Measurements from ENCODE around the gene NAGS.

DNA sequence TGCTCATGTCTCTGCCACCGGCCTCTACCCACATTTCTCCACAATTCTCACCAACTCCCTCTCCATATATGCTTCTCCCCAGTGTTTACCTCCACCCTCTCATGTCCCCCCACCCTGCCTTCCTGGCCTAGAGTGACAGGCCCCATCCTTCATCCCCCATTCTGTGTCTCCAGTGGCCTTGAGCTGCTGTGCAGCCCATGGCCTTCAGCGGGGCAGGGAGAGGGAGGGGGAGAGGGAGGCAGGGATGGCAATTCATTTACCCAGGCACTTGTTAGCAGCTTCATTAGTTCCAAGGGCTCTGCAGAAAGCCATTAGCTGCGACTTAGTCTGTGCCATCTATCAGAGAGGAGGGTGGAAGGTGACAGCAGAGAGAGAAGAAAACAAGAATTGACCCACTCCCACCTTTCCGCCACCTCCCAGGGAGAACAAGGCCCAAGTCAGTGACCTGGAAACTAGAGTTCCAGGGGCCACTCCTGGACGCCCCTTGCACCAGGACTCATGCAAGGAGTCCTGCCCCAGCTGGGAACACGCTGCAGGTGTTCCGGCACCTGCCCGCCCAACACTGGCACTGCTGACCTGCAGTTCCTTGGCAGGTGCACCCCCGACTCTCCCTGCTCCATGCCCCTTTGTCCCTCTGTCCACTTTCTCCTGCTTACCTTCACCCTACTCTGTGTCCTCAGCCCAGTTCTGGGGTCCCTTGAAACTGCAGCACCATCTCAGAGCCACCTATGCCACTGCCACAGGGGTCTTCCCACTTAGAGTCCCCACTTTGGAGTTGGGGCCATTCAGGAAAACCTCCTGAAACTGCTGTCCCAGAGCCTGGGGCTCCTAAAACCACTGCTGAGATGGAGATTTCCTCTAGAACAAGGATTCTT, 27.2 kb upstream of the NAGS start:
- TF ChIP-seq POLR2A (IDR thresholded peaks at IDR 0.05): no peak
- TF ChIP-seq, protein P1, sequence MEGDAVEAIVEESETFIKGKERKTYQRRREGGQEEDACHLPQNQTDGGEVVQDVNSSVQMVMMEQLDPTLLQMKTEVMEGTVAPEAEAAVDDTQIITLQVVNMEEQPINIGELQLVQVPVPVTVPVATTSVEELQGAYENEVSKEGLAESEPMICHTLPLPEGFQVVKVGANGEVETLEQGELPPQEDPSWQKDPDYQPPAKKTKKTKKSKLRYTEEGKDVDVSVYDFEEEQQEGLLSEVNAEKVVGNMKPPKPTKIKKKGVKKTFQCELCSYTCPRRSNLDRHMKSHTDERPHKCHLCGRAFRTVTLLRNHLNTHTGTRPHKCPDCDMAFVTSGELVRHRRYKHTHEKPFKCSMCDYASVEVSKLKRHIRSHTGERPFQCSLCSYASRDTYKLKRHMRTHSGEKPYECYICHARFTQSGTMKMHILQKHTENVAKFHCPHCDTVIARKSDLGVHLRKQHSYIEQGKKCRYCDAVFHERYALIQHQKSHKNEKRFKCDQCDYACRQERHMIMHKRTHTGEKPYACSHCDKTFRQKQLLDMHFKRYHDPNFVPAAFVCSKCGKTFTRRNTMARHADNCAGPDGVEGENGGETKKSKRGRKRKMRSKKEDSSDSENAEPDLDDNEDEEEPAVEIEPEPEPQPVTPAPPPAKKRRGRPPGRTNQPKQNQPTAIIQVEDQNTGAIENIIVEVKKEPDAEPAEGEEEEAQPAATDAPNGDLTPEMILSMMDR (IDR thresholded peaks at IDR 0.05): no peak

Data from body of pancreas (tissue), 4 donors.